Right lobe of liver (tissue), 6 donors: ENCODE data around the gene NAV2. TPM values are rescaled to one million over a fixed set of nuclear protein-coding genes. Genes with fewer than 3 reads are reported as not detected.
A peak's percentile ranks its signal among the peaks of the same experiment; 100 is the strongest.

ENCODE experiments used
- ATAC-seq, 4 donors: fragments of 200-7000 bp; cut with Tn5 transposase; one replicate each; pipeline ENCODE4 v1.9.1; 2020; ENCODE audit warnings: mild to moderate bottlenecking in 4 of 4, moderate library complexity in 4 of 4
- DNase-seq, 3 donors: peaks; one replicate each; pipeline ENCODE4 v3.0.0-alpha.2; 2020
- H3K27ac ChIP-seq, 3 donors: fragments of 200-600 bp; one replicate each; pipeline ENCODE4 v1.8.0; 2022
- H3K27me3 ChIP-seq, 2 donors: fragments of 200-600 bp; one replicate each; pipeline ENCODE4 v1.8.0; 2022
- H3K36me3 ChIP-seq, 4 donors: fragments of 200-600 bp; sonication (generic) in 1 of 4; one replicate each; pipeline versions ENCODE4 v1.5.1 to v1.8.0; 2017 to 2022; ENCODE audit warnings: control low read depth in 1 of 4
- H3K4me1 ChIP-seq, 4 donors: fragments of 200-600 bp; sonication (generic) in 1 of 4; one replicate each; pipeline versions ENCODE4 v1.5.1 to v1.8.0; 2017 to 2022; ENCODE audit warnings: control low read depth in 1 of 4
- H3K4me3 ChIP-seq, 3 donors: fragments of 200-600 bp; one replicate each; pipeline ENCODE4 v1.8.0; 2022
- H3K9me3 ChIP-seq, 4 donors: fragments of 200-600 bp; sonication (generic) in 1 of 4; one replicate each; pipeline versions ENCODE4 v1.5.1 to v1.8.0; 2017 to 2022; ENCODE audit warnings: control low read depth in 1 of 4
- POLR2A ChIP-seq: fragments of 450-650 bp; IDR thresholded peaks from one replicate; pipeline ENCODE4 v1.6.1; 2017; ENCODE audit warnings: antibody characterized with exemption, mild to moderate bottlenecking
- WGBS: methylation state at CpG from one replicate; pipeline ENCODE4 v1.1.6; 2018; ENCODE audit warnings: low coverage, low lambda C conversion rate; ENCODE audit not compliant: insufficient coverage; ENCODE audit errors: missing lambda C conversion rate; 5-methylcytosine and 5-hydroxymethylcytosine counted together
- intact Hi-C, 2 donors: fragments of 100-400 bp; cut with DNase I; formaldehyde crosslinking; loops; one replicate each; pipeline versions ENCODE4 v1.11.2 to v1.14.1; 2022
- total RNA-seq, 6 experiments: library from RNA; depleted of rRNA in 2 of 6; stranded (reverse); fragments of >200 nt in 2 of 6; fragmentation: NEBNext Ultra II Directional in 3 of 6; extraction: Animal tissue kit (Norgen Biotek cat#: 25700) in 3 of 6; gene quantifications; one replicate each; pipeline versions ENCODE4 v1.1.0 to v1.2.4, GENCODE V29; 2016 to 2023
- TF ChIP-seq, protein P1 (sequence below), 4 donors: fragments of 200-600 bp in 3 of 4; fragments of 450-650 bp in 1 of 4; IDR thresholded peaks; one replicate each; pipeline versions ENCODE4 v1.5.1 to v1.8.0; 2016 to 2022; ENCODE audit warnings: antibody characterized with exemption in 4 of 4, mild to moderate bottlenecking in 2 of 4
- donor health status: DM: no; HTN: yes; CAD: no.
- donor health status: DM: no; HTN: no; CAD: no.
- donor health status: DM: no; HTN: no; CAD: no.
- donor health status: DM: no; HTN: yes; CAD: no.
- donor health status: DM: no; HTN: yes; CAD: no.

Gene NAV2
- total RNA-seq, 6 experiments from 2014 or later = 15.5 to 69.2 (median 37.1) TPM

DNA sequence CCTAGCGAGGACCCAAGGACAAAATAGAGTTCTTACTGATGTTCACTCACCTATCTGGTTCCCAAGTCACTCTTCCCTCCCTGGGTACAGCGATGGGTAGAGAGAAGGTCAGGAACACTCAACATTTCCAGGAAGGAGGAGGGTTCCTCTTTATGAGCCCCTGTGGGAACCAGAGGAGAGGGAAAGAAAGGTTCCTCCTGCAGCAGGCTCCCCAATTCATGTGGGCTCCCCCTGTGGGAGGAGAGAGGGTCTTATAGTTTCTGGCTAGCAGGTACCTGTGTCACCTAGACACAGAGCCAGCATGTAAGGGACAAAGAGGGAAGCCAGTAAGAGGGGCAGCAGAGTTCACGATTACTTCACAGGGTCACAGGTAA lies 354.1 kb downstream of the NAV2 start:
- no peak overlapping the region for H3K4me3 ChIP-seq
- TF ChIP-seq, protein P1, sequence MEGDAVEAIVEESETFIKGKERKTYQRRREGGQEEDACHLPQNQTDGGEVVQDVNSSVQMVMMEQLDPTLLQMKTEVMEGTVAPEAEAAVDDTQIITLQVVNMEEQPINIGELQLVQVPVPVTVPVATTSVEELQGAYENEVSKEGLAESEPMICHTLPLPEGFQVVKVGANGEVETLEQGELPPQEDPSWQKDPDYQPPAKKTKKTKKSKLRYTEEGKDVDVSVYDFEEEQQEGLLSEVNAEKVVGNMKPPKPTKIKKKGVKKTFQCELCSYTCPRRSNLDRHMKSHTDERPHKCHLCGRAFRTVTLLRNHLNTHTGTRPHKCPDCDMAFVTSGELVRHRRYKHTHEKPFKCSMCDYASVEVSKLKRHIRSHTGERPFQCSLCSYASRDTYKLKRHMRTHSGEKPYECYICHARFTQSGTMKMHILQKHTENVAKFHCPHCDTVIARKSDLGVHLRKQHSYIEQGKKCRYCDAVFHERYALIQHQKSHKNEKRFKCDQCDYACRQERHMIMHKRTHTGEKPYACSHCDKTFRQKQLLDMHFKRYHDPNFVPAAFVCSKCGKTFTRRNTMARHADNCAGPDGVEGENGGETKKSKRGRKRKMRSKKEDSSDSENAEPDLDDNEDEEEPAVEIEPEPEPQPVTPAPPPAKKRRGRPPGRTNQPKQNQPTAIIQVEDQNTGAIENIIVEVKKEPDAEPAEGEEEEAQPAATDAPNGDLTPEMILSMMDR (IDR thresholded peaks at IDR 0.05) = no peak
- TF ChIP-seq POLR2A = no peak
- H3K27ac ChIP-seq = no peak overlapping the region
- intact Hi-C loops = no loop called here
- DNase-seq (no peak), ATAC-seq (no peak)
- WGBS = 95% methylated on average over 2 of the region's 3 CpGs
- no peaks in the 10 kb centered on the region for H3K27me3 ChIP-seq
- H3K36me3 ChIP-seq = peaks cover 0 to 32% (median 3%) of the 10 kb centered on the region in 4 donors
- H3K4me1 ChIP-seq = no peaks in the 10 kb centered on the region
- no peaks in the 10 kb centered on the region for H3K9me3 ChIP-seq

DNA sequence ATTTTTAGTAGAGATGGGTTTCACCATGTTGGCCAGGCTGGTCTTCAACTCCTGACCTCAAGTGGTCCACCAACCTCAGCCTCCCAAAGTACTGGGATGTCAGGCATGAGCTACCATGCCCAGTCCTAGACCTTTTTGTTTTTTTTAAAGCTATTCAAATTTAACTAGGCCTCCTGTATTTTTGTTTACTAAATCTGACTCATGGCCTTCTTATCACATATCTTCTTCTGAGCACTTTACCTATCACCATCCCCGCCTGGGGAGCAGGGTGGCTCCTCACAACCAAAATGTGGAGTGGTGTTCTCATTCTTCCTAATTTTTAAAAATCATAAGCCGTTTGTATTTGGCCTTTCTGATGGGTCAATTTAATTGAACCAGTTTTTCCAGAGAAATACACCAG lies 355.0 kb downstream of the NAV2 start:
- WGBS = 76% methylated on average over 2 of the region's 2 CpGs
- Histone ChIP-seq H3K4me3 (no peak overlapping the region), H3K27ac (no peak overlapping the region), H3K27me3 (no peaks in the 10 kb centered on the region), H3K36me3 (peaks cover 0 to 26% (median 3%) of the 10 kb centered on the region in 4 donors), H3K4me1 (no peaks in the 10 kb centered on the region), H3K9me3 (no peaks in the 10 kb centered on the region)
- intact Hi-C loops = no loop called here
- TF ChIP-seq POLR2A = no peak
- TF ChIP-seq, protein P1 (IDR thresholded peaks at IDR 0.05) = no peak
- no peak for DNase-seq
- peak in 1 of 4 donors; percentile 56 for ATAC-seq

DNA sequence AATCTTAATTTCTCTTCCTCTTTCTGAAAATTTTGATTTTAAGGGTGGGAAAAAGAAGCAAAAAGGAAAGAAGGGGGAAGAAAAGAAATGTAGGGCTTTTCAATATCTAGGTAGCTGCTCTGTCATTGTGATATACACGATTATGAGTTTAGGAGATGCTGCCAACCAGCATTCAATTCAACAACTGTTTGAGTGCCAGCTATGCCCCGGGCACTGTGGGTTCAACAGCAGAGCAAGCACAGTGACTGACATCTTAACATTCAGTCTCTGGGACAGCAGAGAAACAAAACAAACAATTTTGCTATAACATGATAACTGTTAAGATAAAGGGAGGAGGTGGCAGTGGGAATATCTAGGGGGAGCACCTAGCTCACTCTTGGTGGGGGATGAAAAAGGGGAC lies 356.1 kb downstream of the NAV2 start:
- intact Hi-C loops = no loop called here

DNA sequence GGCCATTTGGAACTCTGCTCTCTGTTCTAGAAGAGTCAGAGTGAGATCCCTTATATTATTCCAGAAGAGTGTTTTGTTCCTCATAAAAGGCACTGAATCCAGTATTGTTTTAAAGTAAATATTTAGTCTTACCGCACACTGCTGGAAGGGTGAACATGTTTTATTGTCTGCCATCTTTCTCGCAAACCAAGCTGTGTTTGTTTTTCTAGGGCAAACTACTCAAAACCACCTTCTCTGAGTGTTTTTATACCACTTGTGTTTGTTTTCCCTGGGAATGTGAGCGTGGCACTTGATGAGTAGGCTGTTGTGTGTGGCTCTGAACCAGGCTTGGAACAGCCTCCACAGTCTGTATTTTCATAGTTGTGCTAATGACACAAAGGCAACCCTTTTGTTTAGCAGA lies 357.8 kb downstream of the NAV2 start:
- ATAC-seq = peak in 3 of 4 donors; percentile 16 to 33 (median 28)
- intact Hi-C loops = no loop called here
- 44% methylated on average over 3 of the region's 3 CpGs for WGBS
- TF ChIP-seq, protein P1 (IDR thresholded peaks at IDR 0.05) = no peak
- no peak for TF ChIP-seq POLR2A
- H3K27ac ChIP-seq = no peak overlapping the region
- H3K4me1 ChIP-seq = no peaks in the 10 kb centered on the region
- no peaks in the 10 kb centered on the region for H3K9me3 ChIP-seq
- H3K4me3 ChIP-seq = no peak overlapping the region
- H3K36me3 ChIP-seq = peaks cover 0 to 18% (median 1%) of the 10 kb centered on the region in 4 donors
- no peak for DNase-seq
- no peaks in the 10 kb centered on the region for H3K27me3 ChIP-seq

More for the DNA sequence above, 356.1 kb downstream of the NAV2 start:
- Histone ChIP-seq H3K27me3 (no peaks in the 10 kb centered on the region), H3K36me3 (peaks cover 0 to 25% (median 3%) of the 10 kb centered on the region in 4 donors), H3K9me3 (no peaks in the 10 kb centered on the region), H3K4me1 (no peaks in the 10 kb centered on the region), H3K4me3 (no peak overlapping the region), H3K27ac (no peak overlapping the region)
- TF ChIP-seq, protein P1 (IDR thresholded peaks at IDR 0.05) = no peak
- TF ChIP-seq POLR2A = no peak
- ATAC-seq (no peak), DNase-seq (no peak)
- WGBS = 71% methylated on average over 2 of the region's 2 CpGs

DNA sequence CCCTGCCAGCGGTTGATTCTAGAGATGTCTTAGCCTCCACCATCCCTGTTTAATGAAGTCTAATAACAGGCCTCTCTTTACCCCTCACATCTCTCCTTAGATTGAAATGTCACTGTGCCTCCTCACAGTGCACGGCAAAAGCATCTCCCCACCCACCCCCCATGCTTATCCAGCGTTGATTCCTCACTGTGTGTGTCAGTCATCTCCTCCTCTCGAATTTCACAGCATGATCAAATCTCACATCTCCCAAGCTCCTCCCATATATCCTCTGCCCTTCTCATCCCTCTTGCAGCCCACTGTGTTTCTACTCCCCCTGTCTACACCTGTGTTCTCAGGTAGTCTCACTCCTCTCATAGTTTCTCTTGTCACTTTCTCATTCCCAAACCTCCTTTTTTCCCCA lies 363.0 kb downstream of the NAV2 start:
- 90% methylated on average over 4 of the region's 4 CpGs for WGBS
- Histone ChIP-seq H3K27ac (no peak overlapping the region), H3K9me3 (no peaks in the 10 kb centered on the region), H3K27me3 (no peaks in the 10 kb centered on the region), H3K36me3 (peaks cover 0 to 26% (median 19%) of the 10 kb centered on the region in 4 donors), H3K4me1 (no peaks in the 10 kb centered on the region), H3K4me3 (no peak overlapping the region)
- ATAC-seq (no peak), DNase-seq (no peak)
- TF ChIP-seq, protein P1 (IDR thresholded peaks at IDR 0.05) = no peak
- intact Hi-C loops = no loop called here
